ENCODE results near the gene ZNF275.

Gene ZNF275

DNA sequence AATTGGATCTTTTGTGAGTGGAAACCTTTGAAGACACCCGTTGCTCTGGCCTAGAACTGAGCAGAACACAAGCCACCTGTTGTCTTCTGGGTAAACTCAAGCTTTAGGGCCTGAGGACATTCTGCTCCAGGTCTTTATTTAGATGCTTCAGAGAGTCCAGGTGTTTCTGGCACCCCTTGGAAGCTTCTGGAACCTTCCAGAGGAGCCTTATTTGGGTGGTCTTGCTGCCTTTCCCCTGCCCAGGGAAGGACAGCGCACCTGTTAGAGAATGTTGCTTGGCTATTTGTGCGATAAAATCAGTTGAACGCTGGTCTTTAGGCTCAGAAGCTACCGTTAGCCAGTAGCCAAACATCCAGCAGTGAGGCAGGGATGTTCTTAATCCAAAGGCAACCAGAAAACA lies 3.0 kb downstream of the ZNF275 start:
- no peak for DNase-seq (ENCODE audit: extremely low read depth, low read depth)
- TF ChIP-seq, protein P1, sequence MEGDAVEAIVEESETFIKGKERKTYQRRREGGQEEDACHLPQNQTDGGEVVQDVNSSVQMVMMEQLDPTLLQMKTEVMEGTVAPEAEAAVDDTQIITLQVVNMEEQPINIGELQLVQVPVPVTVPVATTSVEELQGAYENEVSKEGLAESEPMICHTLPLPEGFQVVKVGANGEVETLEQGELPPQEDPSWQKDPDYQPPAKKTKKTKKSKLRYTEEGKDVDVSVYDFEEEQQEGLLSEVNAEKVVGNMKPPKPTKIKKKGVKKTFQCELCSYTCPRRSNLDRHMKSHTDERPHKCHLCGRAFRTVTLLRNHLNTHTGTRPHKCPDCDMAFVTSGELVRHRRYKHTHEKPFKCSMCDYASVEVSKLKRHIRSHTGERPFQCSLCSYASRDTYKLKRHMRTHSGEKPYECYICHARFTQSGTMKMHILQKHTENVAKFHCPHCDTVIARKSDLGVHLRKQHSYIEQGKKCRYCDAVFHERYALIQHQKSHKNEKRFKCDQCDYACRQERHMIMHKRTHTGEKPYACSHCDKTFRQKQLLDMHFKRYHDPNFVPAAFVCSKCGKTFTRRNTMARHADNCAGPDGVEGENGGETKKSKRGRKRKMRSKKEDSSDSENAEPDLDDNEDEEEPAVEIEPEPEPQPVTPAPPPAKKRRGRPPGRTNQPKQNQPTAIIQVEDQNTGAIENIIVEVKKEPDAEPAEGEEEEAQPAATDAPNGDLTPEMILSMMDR (IDR thresholded peaks at IDR 0.05; ENCODE audit: low read depth, low read length): no peak

DNA sequence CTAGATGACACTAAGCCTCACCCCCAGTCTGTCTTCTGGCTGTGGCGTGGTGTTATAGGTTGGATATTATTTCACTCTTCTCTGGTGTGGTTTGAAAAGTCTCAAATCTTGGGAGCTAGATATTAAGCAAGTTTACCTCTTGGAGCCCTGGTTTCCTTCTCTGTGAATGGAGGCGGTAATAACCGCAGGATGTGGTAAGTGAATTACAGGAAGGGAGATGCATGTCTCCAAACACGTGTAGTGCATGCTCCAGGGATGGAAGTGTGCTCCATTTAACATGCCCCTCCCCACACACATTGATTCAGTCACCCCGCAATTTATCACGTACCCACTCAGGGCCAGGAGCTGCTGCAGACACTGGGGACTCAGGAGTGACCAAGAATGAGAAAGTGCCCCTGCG lies 4.9 kb downstream of the ZNF275 start:
- TF ChIP-seq, protein P1 (IDR thresholded peaks at IDR 0.05; ENCODE audit: low read depth, low read length): no peak
- no peak for DNase-seq (ENCODE audit: extremely low read depth, low read depth)

DNA sequence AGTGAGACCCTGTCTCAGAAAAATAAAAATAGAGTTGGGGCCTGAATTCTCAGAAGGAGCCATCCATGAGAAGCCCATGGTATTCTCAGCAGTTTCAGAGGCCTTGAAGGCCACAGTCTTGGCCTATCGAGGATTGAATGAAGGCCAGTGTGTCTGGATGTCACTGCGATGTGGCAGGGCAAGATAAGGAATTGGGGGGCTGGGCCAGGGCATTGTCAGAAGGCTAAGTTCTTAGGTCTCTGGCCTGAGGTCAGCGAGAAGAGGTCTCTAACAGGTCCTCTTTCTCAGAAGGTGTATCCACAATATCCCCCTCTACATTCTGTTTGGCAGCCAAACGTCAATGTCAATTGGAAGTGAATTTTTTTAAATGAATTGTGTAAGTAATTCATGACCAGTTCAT lies 5.7 kb downstream of the ZNF275 start:
- DNase-seq (ENCODE audit: extremely low read depth, low read depth): no peak

DNA sequence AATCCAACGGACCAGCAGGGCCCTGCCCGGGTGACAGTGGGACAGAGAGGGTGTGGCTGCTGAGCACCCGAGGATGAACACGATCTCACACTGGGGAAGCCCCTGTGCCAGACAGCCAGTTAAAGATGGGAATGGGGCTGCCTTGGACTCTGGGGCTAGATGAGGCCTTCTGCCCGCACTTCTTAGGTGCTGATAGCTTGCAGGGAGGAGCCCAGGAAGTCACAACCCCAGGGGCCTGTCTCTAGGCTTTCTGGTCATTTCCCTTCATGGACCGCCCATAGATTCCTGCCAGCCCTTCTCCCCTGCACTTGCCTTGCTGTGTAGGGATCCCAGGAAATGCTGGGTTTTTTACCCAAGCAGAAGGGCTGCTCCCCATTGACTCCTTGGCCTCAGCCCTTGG lies 6.2 kb downstream of the ZNF275 start:
- TF ChIP-seq, protein P1 (IDR thresholded peaks at IDR 0.05; ENCODE audit: low read depth, low read length): no peak
- no peak for DNase-seq (ENCODE audit: extremely low read depth, low read depth)

More for the DNA sequence above, 5.7 kb downstream of the ZNF275 start:
- TF ChIP-seq, protein P1 (IDR thresholded peaks at IDR 0.05; ENCODE audit: low read depth, low read length): no peak

DNA sequence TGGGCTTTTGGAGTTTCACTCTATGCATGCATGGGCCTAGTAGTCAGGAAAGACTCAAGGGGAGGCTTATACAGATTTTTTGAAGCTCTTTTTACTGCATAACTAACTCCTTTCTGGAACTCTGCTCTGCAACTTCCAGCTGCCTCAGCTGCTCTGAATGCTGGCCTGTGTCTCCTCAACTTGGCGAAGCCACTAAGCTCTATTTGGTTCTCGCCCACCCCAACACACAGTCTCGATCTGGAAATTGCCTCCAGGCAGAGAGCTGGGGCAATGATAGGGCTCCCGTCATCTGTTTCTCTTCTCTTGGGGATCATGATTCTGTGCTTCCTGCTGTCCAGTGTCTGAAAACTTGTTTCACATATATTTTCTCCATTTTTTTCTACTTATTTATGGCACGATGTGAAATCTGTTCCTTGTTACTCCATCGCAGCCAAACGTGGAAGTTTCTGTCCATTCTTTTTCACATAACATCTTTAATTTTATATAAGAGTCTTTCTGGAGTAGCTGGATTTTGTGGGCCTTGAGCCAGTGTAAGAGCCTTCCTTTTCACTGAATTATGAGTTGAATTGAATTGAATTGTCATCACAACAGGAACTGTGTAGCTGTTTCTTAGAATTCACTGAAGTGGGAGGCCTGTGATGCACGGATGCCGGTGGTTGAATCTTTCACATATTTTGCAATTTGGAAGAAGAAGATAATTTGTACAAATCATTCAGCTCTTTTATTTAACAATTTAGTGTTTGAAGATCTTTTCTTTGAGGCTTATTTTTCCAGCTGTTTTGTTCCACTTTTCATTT lies 9.0 kb downstream of the ZNF275 start:
- TF ChIP-seq, protein P1 (IDR thresholded peaks at IDR 0.05; ENCODE audit: low read depth, low read length): no peak

DNA sequence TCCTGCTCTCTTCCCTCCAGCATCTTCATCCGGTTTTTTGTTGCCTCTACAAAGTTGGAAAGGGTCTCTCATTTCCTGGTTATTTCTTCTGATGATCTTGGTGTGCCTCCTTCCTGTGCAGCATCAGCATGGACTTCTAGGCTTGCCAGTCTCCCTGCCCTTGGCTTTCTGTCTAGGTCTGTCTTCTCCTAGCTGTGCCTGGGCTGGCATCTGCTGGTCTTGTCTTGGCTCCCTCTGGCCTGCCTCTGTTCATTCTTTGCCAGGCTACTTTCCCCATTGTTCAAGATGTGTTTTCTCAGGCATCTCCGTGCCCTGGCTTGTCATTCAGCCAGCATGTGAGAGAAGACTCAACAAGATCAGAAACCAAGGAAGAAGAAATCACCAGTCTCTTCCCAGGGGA lies 9.7 kb downstream of the ZNF275 start:
- DNase-seq (ENCODE audit: extremely low read depth, low read depth): no peak
- TF ChIP-seq, protein P1 (IDR thresholded peaks at IDR 0.05; ENCODE audit: low read depth, low read length): no peak

More for the DNA sequence above, 9.0 kb downstream of the ZNF275 start:
- no peak for DNase-seq (ENCODE audit: extremely low read depth, low read depth)

DNA sequence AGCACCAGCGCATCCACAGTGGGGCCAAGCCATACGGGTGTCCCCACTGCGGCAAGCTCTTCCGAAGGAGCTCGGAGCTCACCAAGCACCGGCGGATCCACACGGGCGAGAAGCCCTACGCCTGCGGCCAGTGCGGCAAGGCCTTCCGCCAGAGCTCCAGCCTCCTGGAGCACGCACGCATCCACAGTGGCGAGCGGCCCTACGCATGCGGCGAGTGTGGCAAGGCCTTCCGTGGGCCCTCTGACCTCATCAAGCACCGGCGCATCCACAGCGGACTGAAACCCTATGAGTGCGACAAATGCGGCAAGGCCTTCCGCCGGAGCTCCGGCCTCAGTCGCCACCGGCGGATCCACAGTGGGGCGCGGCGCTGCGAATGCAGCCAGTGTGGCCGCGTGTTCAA lies 13.6 kb downstream of the ZNF275 start:
- TF ChIP-seq, protein P1 (IDR thresholded peaks at IDR 0.05; ENCODE audit: low read depth, low read length): no peak
- no peak for DNase-seq (ENCODE audit: extremely low read depth, low read depth)

Measured in AG09319 (cell line).